HCT116 (cell line): ENCODE measurements around the gene ARPC4. TPM values are rescaled to one million over a fixed set of nuclear protein-coding genes. Genes with fewer than 3 reads are reported as not detected.

Source experiments
- ATAC-seq: fragments of 200-7000 bp; cut with Tn5 transposase; 2 replicates; pipeline ENCODE4 v1.9.1; 2020; ENCODE audit warnings: mild to moderate bottlenecking, moderate library complexity
- BruUV-seq: library from RNA; stranded (reverse); fragments of 400-500 nt; replicated peaks from 2 replicates; lab custom pipeline; 2021; lab: Mats Ljungman, UMichigan
- CTCF ChIA-PET: fragments of 300-600 bp; sonication (Branson Sonifier 250); formaldehyde crosslinking; loops from one replicate; lab custom pipeline; 2021; ENCODE audit warnings: antibody characterized with exemption; lab: Charles Lee
- POLR2A ChIA-PET: fragments of 300-600, 350-600 bp; sonication (Branson Sonifier 250); formaldehyde crosslinking; loops from one replicate; lab custom pipeline; 2021; ENCODE audit warnings: antibody characterized with exemption; lab: Charles Lee
- RAD21 ChIA-PET, 2 experiments: fragments of 300-600 bp; sonication (Branson Sonifier 250); formaldehyde crosslinking; loops; one replicate each; lab custom pipeline; 2023; ENCODE audit warnings: low total read pairs in 2 of 2; ENCODE audit not compliant: uncharacterized antibody in 2 of 2, unreplicated experiment in 2 of 2, low non-redundant PET in 1 of 2; lab: Charles Lee
- DNase-seq: peaks from one replicate; pipeline ENCODE4 v3.0.0-alpha.2; 2010; ENCODE audit warnings: low read depth, low spot score
- H2AFZ ChIP-seq: fragments of 200-600 bp; shearing (Covaris generic), sonication (generic); 2 replicates; pipeline ENCODE4 v1.6.1; 2017; ENCODE audit warnings: low read depth, mixed run types, mixed read lengths, antibody characterized with exemption, low read length; ENCODE audit not compliant: poor library complexity, severe bottlenecking
- H3K27ac ChIP-seq: 2 replicates; pipeline ENCODE4 v1.5.1; 2012; ENCODE audit warnings: low read depth, low read length
- H3K27me3 ChIP-seq: fragments of 200-600 bp; sonication (generic); 2 replicates; pipeline ENCODE4 v1.6.1; 2016; ENCODE audit warnings: mixed run types, low read length, mixed read lengths; ENCODE audit not compliant: insufficient read depth
- H3K36me3 ChIP-seq, 2 experiments: fragments of 200-500 bp in 1 of 2; fragments of 200-600 bp in 1 of 2; sonication (Bioruptor generic) in 1 of 2; sonication (generic) in 1 of 2; 2 replicates each; pipeline versions ENCODE4 v1.5.1 to v1.6.1; 2014 to 2016; ENCODE audit warnings: low read length in 2 of 2, inconsistent platforms in 1 of 2, mixed read lengths in 1 of 2, mixed run types in 1 of 2; ENCODE audit not compliant: insufficient read depth in 2 of 2, control insufficient read depth in 1 of 2
- H3K4me1 ChIP-seq, 2 experiments: fragments of 200-600 bp in 1 of 2; sonication (generic) in 1 of 2; 2 replicates each; pipeline versions ENCODE4 v1.5.1 to v1.6.1; 2012 to 2017; ENCODE audit warnings: low read length in 2 of 2, inconsistent platforms in 1 of 2, mild to moderate bottlenecking in 1 of 2, mixed read lengths in 1 of 2, mixed run types in 1 of 2, moderate library complexity in 1 of 2; ENCODE audit not compliant: insufficient read depth in 2 of 2, control insufficient read depth in 1 of 2
- H3K4me2 ChIP-seq: fragments of 200-600 bp; sonication (generic); 2 replicates; pipeline ENCODE4 v1.6.1; 2017; ENCODE audit warnings: mixed run types, low read length, mixed read lengths
- H3K4me3 ChIP-seq, 2 experiments: fragments of 200-600 bp in 1 of 2; sonication (generic) in 1 of 2; replicated peaks in 1 of 2; 2 replicates each; pipeline ENCODE4 v1.5.1; 2011 to 2016; ENCODE audit warnings: low read length in 2 of 2, control low read depth in 1 of 2, low read depth in 1 of 2, mild to moderate bottlenecking in 1 of 2, mixed read lengths in 1 of 2, mixed run types in 1 of 2
- H3K79me2 ChIP-seq: fragments of 200-600 bp; sonication (generic); 2 replicates; pipeline ENCODE4 v1.6.1; 2017; ENCODE audit warnings: mild to moderate bottlenecking, mixed run types, low read length, moderate library complexity, mixed read lengths; ENCODE audit not compliant: insufficient read depth
- H3K9ac ChIP-seq: fragments of 200-600 bp; sonication (generic); 2 replicates; pipeline ENCODE4 v1.6.1; 2016; ENCODE audit warnings: low read length, mixed read lengths
- H3K9me2 ChIP-seq: fragments of 200-600 bp; sonication (generic), shearing (Covaris generic); 2 replicates; pipeline ENCODE4 v1.6.1; 2017; ENCODE audit warnings: mixed run types, mild to moderate bottlenecking, moderate library complexity; ENCODE audit not compliant: insufficient read depth
- H3K9me3 ChIP-seq, 2 experiments: fragments of 200-500 bp in 1 of 2; fragments of 200-600 bp in 1 of 2; sonication (Bioruptor generic) in 1 of 2; sonication (generic) in 1 of 2; 2 replicates each; pipeline ENCODE4 v1.6.1; 2014 to 2017; ENCODE audit warnings: low read length in 2 of 2, mixed read lengths in 2 of 2, inconsistent platforms in 1 of 2, low read depth in 1 of 2, mild to moderate bottlenecking in 1 of 2, mixed run types in 1 of 2, moderate library complexity in 1 of 2; ENCODE audit not compliant: control insufficient read depth in 1 of 2, insufficient read depth in 1 of 2
- H4K20me1 ChIP-seq: fragments of 200-600 bp; sonication (generic), shearing (Covaris generic); 2 replicates; pipeline ENCODE4 v1.6.1; 2017; ENCODE audit warnings: mixed run types, mild to moderate bottlenecking, moderate library complexity; ENCODE audit not compliant: insufficient read depth
- CBX3 ChIP-seq: IDR thresholded peaks from 2 replicates; pipeline ENCODE4 v1.6.1; 2012; ENCODE audit warnings: low read depth
- CEBPB ChIP-seq: IDR thresholded peaks from 2 replicates; pipeline ENCODE4 v1.6.1; 2012; ENCODE audit warnings: low read depth
- ELF1 ChIP-seq: IDR thresholded peaks from 2 replicates; pipeline ENCODE4 v1.6.1; 2012; ENCODE audit warnings: low read depth, borderline replicate concordance
- EZH2phosphoT487 ChIP-seq: fragments of 200-600 bp; IDR thresholded peaks from 2 replicates; pipeline ENCODE4 v1.6.1; 2018; ENCODE audit warnings: antibody characterized with exemption, borderline replicate concordance
- FOSL1 ChIP-seq: IDR thresholded peaks from 2 replicates; pipeline ENCODE4 v1.6.1; 2012; ENCODE audit warnings: low read depth
- JUND ChIP-seq: IDR thresholded peaks from 2 replicates; pipeline ENCODE4 v1.6.1; 2012
- POLR2AphosphoS5 ChIP-seq: IDR thresholded peaks from 2 replicates; pipeline ENCODE4 v1.6.1; 2011; ENCODE audit warnings: mild to moderate bottlenecking, low read depth, low read length, moderate library complexity
- RAD21 ChIP-seq: IDR thresholded peaks from 2 replicates; pipeline ENCODE4 v1.6.1; 2012; ENCODE audit warnings: low read depth, mild to moderate bottlenecking
- SIN3A ChIP-seq: IDR thresholded peaks from 2 replicates; pipeline ENCODE4 v1.6.1; 2012; ENCODE audit warnings: low read depth
- SP1 ChIP-seq: IDR thresholded peaks from 2 replicates; pipeline ENCODE4 v1.6.1; 2012; ENCODE audit warnings: low read depth
- TCF7L2 ChIP-seq: IDR thresholded peaks from 2 replicates; pipeline ENCODE4 v1.7.0; 2011; ENCODE audit warnings: borderline replicate concordance, inconsistent platforms; ENCODE audit not compliant: insufficient read depth, insufficient read length; ENCODE audit errors: extremely low read depth
- YY1 ChIP-seq: IDR thresholded peaks from 2 replicates; pipeline ENCODE4 v1.6.1; 2011; ENCODE audit warnings: low read length, low read depth, moderate library complexity, mild to moderate bottlenecking; ENCODE audit not compliant: insufficient replicate concordance; ENCODE audit errors: extremely low read depth
- intact Hi-C: fragments of 100-400 bp; cut with micrococcal nuclease; formaldehyde crosslinking; loops from 2 replicates; pipeline ENCODE4 v1.10.0; 2022
- total RNA-seq: library from RNA; stranded (reverse); gene quantifications from one replicate; pipeline ENCODE4 v1.2.1, GENCODE V29; 2021; ENCODE audit not compliant: unreplicated experiment
- TF ChIP-seq, protein P1 (sequence below): IDR thresholded peaks from 2 replicates; pipeline ENCODE4 v1.6.1; 2012; ENCODE audit warnings: low read depth
- TF ChIP-seq, protein P2 (sequence below): IDR thresholded peaks from 2 replicates; pipeline ENCODE4 v1.6.1; 2011; ENCODE audit warnings: mild to moderate bottlenecking, low read length, moderate library complexity; ENCODE audit not compliant: insufficient replicate concordance; ENCODE audit errors: extremely low read depth
- TF ChIP-seq, protein P3 (sequence below): IDR thresholded peaks from 2 replicates; pipeline ENCODE4 v1.6.1; 2012
- TF ChIP-seq, protein P4 (sequence below), 3 experiments: fragments of 200-600 bp in 1 of 3; sonication (generic) in 1 of 3; IDR thresholded peaks in 2 of 3; conservative IDR thresholded peaks in 1 of 3; 2 replicates each; pipeline ENCODE4 v1.5.1; 2012 to 2017; ENCODE audit warnings: low read depth in 2 of 3, low read length in 2 of 3, antibody characterized with exemption in 1 of 3, borderline replicate concordance in 1 of 3, control low read depth in 1 of 3, mild to moderate bottlenecking in 1 of 3, mixed read lengths in 1 of 3, mixed run types in 1 of 3, moderate library complexity in 1 of 3; ENCODE audit not compliant: insufficient read depth in 1 of 3

The ARPC4 gene
- total RNA-seq, 1 experiment from 2014 or later, result 110 TPM

DNA sequence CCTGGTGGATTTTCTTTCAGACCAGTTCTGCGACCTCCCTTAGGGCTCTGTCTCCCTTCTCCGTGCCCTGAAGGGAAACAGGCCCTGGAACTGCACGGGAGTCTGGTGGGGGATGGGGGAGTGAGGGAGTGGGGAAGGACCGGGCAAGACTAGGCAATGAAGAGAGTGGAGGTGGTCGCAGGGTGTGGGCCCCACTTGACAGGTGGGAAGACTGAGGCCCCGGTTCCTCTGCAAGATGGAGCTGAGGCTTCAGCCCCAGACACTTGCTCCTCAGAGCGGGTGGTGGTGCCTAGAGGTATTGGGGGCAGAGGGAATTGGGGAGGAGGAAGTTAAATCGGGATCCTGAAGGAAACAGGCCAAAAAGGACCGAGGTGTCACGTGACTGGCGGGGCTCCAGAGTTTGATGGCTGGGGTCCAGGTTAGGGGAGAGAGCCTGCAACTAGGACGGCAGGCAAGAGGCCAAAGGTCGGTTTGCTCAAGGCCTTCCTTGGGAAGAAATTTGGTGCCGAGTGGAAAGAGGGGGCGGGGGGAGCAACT is 22.5 kb upstream of the ARPC4 start:
- no peaks in the 10 kb centered on the region for H3K27me3 ChIP-seq
- 0 out of 4 replicates have a peak, but pooled peaks cover 0 to 4% of the 10 kb centered on the region in 2 experiments for H3K36me3 ChIP-seq
- no peaks in the 10 kb centered on the region for H3K9me3 ChIP-seq
- POLR2A ChIA-PET, result no interaction called here
- peak overlapping the region; percentile 70 to 73 for H3K4me3 ChIP-seq
- peaks cover 7% of the 10 kb centered on the region; the same call in 1 of the 2 replicates for H3K79me2 ChIP-seq
- H3K4me1 ChIP-seq, result peaks cover 4 to 24% of the 10 kb centered on the region in 2 experiments
- no peak overlapping the region; the same call in 1 of the 2 replicates for H3K27ac ChIP-seq
- peak overlapping the region; percentile 77 for H2AFZ ChIP-seq
- ATAC-seq (no peak), DNase-seq (no peak)
- intact Hi-C loops, result no loop called here
- H3K9ac ChIP-seq, result peak overlapping the region; percentile 86
- no peaks in the 10 kb centered on the region for H4K20me1 ChIP-seq
- CTCF ChIA-PET, result interaction anchor here (1.3 kb wide), 1 partner anchor 12 kb away, joined by 3 read pairs; no protein-coding TSS in a partner anchor
- BruUV-seq, result TSS peak; percentile 36
- H3K4me2 ChIP-seq, result peak overlapping the region; percentile 97
- RAD21 ChIA-PET, result no interaction called here
- TF ChIP-seq ELF1 (no peak), POLR2AphosphoS5 (no peak), SP1 (no peak), CBX3 (no peak), FOSL1 (no peak), YY1 (no peak), TCF7L2 (no peak), EZH2phosphoT487 (no peak), RAD21 (no peak), JUND (no peak), CEBPB (no peak), SIN3A (no peak)
- TF ChIP-seq, protein P1, sequence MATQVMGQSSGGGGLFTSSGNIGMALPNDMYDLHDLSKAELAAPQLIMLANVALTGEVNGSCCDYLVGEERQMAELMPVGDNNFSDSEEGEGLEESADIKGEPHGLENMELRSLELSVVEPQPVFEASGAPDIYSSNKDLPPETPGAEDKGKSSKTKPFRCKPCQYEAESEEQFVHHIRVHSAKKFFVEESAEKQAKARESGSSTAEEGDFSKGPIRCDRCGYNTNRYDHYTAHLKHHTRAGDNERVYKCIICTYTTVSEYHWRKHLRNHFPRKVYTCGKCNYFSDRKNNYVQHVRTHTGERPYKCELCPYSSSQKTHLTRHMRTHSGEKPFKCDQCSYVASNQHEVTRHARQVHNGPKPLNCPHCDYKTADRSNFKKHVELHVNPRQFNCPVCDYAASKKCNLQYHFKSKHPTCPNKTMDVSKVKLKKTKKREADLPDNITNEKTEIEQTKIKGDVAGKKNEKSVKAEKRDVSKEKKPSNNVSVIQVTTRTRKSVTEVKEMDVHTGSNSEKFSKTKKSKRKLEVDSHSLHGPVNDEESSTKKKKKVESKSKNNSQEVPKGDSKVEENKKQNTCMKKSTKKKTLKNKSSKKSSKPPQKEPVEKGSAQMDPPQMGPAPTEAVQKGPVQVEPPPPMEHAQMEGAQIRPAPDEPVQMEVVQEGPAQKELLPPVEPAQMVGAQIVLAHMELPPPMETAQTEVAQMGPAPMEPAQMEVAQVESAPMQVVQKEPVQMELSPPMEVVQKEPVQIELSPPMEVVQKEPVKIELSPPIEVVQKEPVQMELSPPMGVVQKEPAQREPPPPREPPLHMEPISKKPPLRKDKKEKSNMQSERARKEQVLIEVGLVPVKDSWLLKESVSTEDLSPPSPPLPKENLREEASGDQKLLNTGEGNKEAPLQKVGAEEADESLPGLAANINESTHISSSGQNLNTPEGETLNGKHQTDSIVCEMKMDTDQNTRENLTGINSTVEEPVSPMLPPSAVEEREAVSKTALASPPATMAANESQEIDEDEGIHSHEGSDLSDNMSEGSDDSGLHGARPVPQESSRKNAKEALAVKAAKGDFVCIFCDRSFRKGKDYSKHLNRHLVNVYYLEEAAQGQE, result no peak
- TF ChIP-seq, protein P2, sequence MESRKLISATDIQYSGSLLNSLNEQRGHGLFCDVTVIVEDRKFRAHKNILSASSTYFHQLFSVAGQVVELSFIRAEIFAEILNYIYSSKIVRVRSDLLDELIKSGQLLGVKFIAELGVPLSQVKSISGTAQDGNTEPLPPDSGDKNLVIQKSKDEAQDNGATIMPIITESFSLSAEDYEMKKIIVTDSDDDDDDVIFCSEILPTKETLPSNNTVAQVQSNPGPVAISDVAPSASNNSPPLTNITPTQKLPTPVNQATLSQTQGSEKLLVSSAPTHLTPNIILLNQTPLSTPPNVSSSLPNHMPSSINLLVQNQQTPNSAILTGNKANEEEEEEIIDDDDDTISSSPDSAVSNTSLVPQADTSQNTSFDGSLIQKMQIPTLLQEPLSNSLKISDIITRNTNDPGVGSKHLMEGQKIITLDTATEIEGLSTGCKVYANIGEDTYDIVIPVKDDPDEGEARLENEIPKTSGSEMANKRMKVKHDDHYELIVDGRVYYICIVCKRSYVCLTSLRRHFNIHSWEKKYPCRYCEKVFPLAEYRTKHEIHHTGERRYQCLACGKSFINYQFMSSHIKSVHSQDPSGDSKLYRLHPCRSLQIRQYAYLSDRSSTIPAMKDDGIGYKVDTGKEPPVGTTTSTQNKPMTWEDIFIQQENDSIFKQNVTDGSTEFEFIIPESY, result no peak
- TF ChIP-seq, protein P3, sequence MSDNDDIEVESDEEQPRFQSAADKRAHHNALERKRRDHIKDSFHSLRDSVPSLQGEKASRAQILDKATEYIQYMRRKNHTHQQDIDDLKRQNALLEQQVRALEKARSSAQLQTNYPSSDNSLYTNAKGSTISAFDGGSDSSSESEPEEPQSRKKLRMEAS, result no peak
- TF ChIP-seq, protein P4, sequence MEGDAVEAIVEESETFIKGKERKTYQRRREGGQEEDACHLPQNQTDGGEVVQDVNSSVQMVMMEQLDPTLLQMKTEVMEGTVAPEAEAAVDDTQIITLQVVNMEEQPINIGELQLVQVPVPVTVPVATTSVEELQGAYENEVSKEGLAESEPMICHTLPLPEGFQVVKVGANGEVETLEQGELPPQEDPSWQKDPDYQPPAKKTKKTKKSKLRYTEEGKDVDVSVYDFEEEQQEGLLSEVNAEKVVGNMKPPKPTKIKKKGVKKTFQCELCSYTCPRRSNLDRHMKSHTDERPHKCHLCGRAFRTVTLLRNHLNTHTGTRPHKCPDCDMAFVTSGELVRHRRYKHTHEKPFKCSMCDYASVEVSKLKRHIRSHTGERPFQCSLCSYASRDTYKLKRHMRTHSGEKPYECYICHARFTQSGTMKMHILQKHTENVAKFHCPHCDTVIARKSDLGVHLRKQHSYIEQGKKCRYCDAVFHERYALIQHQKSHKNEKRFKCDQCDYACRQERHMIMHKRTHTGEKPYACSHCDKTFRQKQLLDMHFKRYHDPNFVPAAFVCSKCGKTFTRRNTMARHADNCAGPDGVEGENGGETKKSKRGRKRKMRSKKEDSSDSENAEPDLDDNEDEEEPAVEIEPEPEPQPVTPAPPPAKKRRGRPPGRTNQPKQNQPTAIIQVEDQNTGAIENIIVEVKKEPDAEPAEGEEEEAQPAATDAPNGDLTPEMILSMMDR (IDR thresholded peaks at IDR 0.05 in 2 of 3, conservative IDR thresholded peaks at IDR 0.05 in 1 of 3; ENCODE audit: borderline replicate concordance in 1 of 3, insufficient read depth in 1 of 3, low read depth in 2 of 3, low read length in 2 of 3), result no peak
- no peaks in the 10 kb centered on the region for H3K9me2 ChIP-seq
